Measurements from ENCODE around the gene TLE4. TPM values are rescaled to one million over a fixed set of nuclear protein-coding genes. Genes with fewer than 3 reads are reported as not detected.

Gene TLE4
- total RNA-seq, 1 experiment from 2014 or later: 8.1 TPM

DNA sequence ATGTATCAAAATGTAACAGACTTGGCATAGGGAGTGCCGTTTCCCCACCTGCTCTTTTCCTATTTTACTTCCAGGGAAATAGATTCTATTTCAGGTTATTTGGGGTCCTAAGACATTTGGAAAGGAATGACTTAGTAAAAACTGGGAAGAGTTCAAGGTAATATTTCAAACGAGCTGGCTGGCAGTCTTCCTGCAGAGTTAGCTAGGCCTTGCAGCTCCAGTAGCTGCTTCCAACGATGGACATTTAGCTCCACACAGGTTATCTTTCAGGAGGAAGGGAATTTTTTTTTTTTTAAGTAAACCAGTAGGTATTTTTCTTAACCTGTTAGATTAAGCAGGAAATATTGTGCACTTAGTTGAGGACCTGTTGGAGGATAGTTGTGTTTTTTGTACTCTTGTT is 45.2 kb downstream of the TLE4 start:
- Mint-ChIP-seq H3K27ac (ENCODE audit: unreplicated experiment) (no peak overlapping the region), H3K27me3 (ENCODE audit: insufficient read depth, unreplicated experiment) (no peaks in the 10 kb centered on the region), H3K9me3 (ENCODE audit: unreplicated experiment) (no peaks in the 10 kb centered on the region), H3K36me3 (ENCODE audit: insufficient read depth, unreplicated experiment) (no peaks in the 10 kb centered on the region), H3K4me1 (ENCODE audit: low read depth, unreplicated experiment) (peaks cover 2% of the 10 kb centered on the region), H3K4me3 (ENCODE audit: unreplicated experiment) (no peak overlapping the region)
- Histone ChIP-seq H3K36me3 (ENCODE audit: control insufficient read depth, insufficient read depth, low read length) (no peaks in the 10 kb centered on the region), H3K4me1 (no peaks in the 10 kb centered on the region), H3K27me3 (replicated peaks; ENCODE audit: control insufficient read depth, insufficient read depth, low read length) (no peaks in the 10 kb centered on the region), H3K9me3 (no peaks in the 10 kb centered on the region), H3K4me3 (ENCODE audit: low read depth, low read length) (no peak overlapping the region)
- DNase-seq: no peak
- intact Hi-C loops (cut with micrococcal nuclease; ENCODE audit: unreplicated experiment): no loop called here
- ChIA-PET CTCF (no interaction called here), POLR2A (no interaction called here)
- BruUV-seq (replicated peaks): no TSS peak
- TF ChIP-seq, protein P1, sequence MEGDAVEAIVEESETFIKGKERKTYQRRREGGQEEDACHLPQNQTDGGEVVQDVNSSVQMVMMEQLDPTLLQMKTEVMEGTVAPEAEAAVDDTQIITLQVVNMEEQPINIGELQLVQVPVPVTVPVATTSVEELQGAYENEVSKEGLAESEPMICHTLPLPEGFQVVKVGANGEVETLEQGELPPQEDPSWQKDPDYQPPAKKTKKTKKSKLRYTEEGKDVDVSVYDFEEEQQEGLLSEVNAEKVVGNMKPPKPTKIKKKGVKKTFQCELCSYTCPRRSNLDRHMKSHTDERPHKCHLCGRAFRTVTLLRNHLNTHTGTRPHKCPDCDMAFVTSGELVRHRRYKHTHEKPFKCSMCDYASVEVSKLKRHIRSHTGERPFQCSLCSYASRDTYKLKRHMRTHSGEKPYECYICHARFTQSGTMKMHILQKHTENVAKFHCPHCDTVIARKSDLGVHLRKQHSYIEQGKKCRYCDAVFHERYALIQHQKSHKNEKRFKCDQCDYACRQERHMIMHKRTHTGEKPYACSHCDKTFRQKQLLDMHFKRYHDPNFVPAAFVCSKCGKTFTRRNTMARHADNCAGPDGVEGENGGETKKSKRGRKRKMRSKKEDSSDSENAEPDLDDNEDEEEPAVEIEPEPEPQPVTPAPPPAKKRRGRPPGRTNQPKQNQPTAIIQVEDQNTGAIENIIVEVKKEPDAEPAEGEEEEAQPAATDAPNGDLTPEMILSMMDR (IDR thresholded peaks at IDR 0.05; ENCODE audit: insufficient read depth in 1 of 2, low read depth in 1 of 2, low read length in 1 of 2, severe bottlenecking in 1 of 2, unreplicated experiment in 1 of 2): no peak

DNA sequence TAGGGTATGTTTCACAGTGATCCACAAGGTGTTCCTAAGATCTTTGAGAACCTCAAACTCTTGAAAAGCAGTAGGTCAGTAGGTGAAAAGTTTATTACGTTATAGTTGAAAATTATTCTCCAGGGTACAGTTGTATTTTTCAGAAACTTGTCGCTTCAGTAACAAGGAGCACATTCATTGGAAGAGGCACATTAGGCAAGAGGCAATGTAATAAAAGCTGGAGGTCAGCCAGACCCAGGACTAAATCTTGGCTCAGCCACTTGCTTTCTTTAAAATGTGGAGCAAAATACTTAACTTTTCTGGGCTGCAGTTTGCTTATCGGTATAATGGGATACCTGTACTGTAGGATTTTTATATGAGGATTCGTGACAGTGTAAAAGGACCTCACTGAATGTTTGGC is 45.6 kb downstream of the TLE4 start:
- Mint-ChIP-seq H3K27me3 (ENCODE audit: insufficient read depth, unreplicated experiment) (no peaks in the 10 kb centered on the region), H3K27ac (ENCODE audit: unreplicated experiment) (no peak overlapping the region)

DNA sequence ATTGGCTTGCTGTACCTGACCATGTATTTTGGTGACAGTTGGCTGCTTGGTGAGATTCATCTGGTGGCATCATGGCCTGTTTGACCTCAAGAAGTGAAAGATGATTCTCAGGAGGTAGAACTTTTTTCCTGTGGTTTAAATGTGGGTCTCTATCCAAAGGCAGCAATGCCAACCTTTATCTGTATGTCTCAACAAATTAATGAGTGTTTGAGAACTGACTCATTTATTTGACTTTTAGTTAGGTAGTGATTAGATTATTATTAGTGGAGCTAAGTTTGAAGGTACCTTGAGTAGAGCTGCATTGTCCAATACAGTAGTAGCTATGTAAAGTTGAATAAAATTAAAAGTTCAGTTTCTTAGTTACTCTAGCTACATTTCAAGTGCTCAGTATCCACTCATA is 48.2 kb downstream of the TLE4 start:
- POLR2A ChIA-PET: no interaction called here
- BruUV-seq (replicated peaks): no TSS peak
- TF ChIP-seq, protein P1 (IDR thresholded peaks at IDR 0.05; ENCODE audit: insufficient read depth in 1 of 2, low read depth in 1 of 2, low read length in 1 of 2, severe bottlenecking in 1 of 2, unreplicated experiment in 1 of 2): no peak
- CTCF ChIA-PET: no interaction called here
- Mint-ChIP-seq H3K36me3 (ENCODE audit: insufficient read depth, unreplicated experiment) (no peaks in the 10 kb centered on the region), H3K4me3 (ENCODE audit: unreplicated experiment) (no peak overlapping the region), H3K9me3 (ENCODE audit: unreplicated experiment) (no peaks in the 10 kb centered on the region), H3K27ac (ENCODE audit: unreplicated experiment) (no peak overlapping the region), H3K27me3 (ENCODE audit: insufficient read depth, unreplicated experiment) (no peaks in the 10 kb centered on the region), H3K4me1 (ENCODE audit: low read depth, unreplicated experiment) (peaks cover 13% of the 10 kb centered on the region)
- Histone ChIP-seq H3K9me3 (no peaks in the 10 kb centered on the region), H3K36me3 (ENCODE audit: control insufficient read depth, insufficient read depth, low read length) (no peaks in the 10 kb centered on the region), H3K27me3 (replicated peaks; ENCODE audit: control insufficient read depth, insufficient read depth, low read length) (no peaks in the 10 kb centered on the region), H3K4me3 (ENCODE audit: low read depth, low read length) (no peak overlapping the region), H3K4me1 (no peaks in the 10 kb centered on the region)
- intact Hi-C loops (cut with micrococcal nuclease; ENCODE audit: unreplicated experiment): no loop called here
- DNase-seq: no peak

More for the DNA sequence above, 45.6 kb downstream of the TLE4 start:
- peaks cover 6% of the 10 kb centered on the region for H3K4me1 Mint-ChIP-seq (ENCODE audit: low read depth, unreplicated experiment)
- Histone ChIP-seq H3K4me1 (no peaks in the 10 kb centered on the region), H3K9me3 (no peaks in the 10 kb centered on the region), H3K4me3 (ENCODE audit: low read depth, low read length) (no peak overlapping the region), H3K36me3 (ENCODE audit: control insufficient read depth, insufficient read depth, low read length) (no peaks in the 10 kb centered on the region), H3K27me3 (replicated peaks; ENCODE audit: control insufficient read depth, insufficient read depth, low read length) (no peaks in the 10 kb centered on the region)
- intact Hi-C loops (cut with micrococcal nuclease; ENCODE audit: unreplicated experiment): no loop called here
- no peaks in the 10 kb centered on the region for H3K36me3 Mint-ChIP-seq (ENCODE audit: insufficient read depth, unreplicated experiment)
- TF ChIP-seq, protein P1 (IDR thresholded peaks at IDR 0.05; ENCODE audit: insufficient read depth in 1 of 2, low read depth in 1 of 2, low read length in 1 of 2, severe bottlenecking in 1 of 2, unreplicated experiment in 1 of 2): no peak
- no peaks in the 10 kb centered on the region for H3K9me3 Mint-ChIP-seq (ENCODE audit: unreplicated experiment)
- POLR2A ChIA-PET: no interaction called here
- no peak overlapping the region for H3K4me3 Mint-ChIP-seq (ENCODE audit: unreplicated experiment)
- CTCF ChIA-PET: no interaction called here
- no peak for DNase-seq
- no TSS peak for BruUV-seq (replicated peaks)
